IPS DF 6.9 (cell line): ENCODE measurements around the gene DPH1.

ENCODE experiments used
- DNase-seq: peaks from one replicate; pipeline ENCODE4 v3.0.0-alpha.2; 2013; ENCODE audit warnings: low read depth, low spot score
- H3K27ac ChIP-seq: one replicate; pipeline ENCODE4 v1.5.1; 2013; ENCODE audit warnings: low read length, control low read depth
- H3K27me3 ChIP-seq: 2 replicates; pipeline ENCODE4 v1.6.1; 2013; ENCODE audit warnings: mild to moderate bottlenecking, low read length; ENCODE audit not compliant: control insufficient read depth, insufficient read depth
- H3K36me3 ChIP-seq: 2 replicates; pipeline ENCODE4 v1.6.1; 2013; ENCODE audit warnings: low read length; ENCODE audit not compliant: control insufficient read depth, insufficient read depth
- H3K4me1 ChIP-seq: 2 replicates; pipeline ENCODE4 v1.6.1; 2013; ENCODE audit warnings: low read length; ENCODE audit not compliant: control insufficient read depth, insufficient read depth
- H3K4me3 ChIP-seq: 2 replicates; pipeline ENCODE4 v1.5.1; 2013; ENCODE audit warnings: mild to moderate bottlenecking, low read length
- H3K9me3 ChIP-seq: 2 replicates; pipeline ENCODE4 v1.6.1; 2013; ENCODE audit warnings: low read length, inconsistent platforms; ENCODE audit not compliant: control insufficient read depth, insufficient read depth
- WGBS: extraction: QIAGEN DNeasy Blood & Tissue Kit; methylation state at CpG from one replicate; pipeline ENCODE4 v1.1.7; 2013; ENCODE audit warnings: mixed read lengths, missing lambda C conversion rate; ENCODE audit not compliant: insufficient read length, insufficient coverage; 5-methylcytosine and 5-hydroxymethylcytosine counted together

Gene DPH1

DNA sequence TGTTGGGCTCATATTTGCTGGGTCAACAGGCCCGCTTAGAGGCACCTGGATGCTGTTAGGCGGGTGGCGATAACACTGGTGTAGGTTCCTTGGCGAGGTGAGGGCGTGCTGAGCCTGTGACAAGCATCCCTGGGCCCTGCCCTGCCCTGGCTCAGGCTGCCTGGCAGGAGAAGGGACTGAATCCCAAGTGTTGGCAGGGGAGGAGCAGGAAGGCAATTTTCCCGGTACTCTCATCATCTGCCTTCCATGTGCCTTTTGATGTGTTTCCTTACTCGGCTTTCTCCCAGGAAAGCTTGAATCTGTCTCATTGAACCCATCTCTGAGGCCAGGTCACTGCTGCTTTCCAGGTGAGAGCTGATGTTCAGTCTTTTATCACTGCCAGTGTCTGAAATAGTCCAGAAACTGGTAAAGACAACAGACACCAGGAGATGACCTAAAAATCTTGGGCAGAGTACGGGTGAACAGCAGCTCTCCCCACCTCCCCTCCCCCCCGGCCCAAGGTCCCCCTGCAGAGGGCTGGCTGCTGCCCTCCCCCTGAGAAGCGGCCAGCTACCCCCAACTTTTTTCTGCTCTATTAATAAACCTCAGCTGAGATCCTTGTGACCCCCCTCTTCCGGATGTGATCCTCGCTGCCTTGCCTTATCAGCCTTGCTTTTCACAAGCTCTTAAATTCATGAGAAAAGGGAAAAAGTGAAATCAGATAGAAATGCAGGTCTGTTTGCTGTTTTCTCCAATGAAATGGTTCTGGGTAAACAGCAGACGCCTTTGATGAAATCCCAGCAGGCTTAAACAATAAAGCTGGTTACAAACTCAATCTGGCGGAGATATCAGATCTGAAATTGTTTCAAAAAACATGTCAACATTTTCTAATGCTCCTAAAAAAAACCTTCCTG is 33.8 kb upstream of the DPH1 start:
- Histone ChIP-seq H3K9me3 (no peaks in the 10 kb centered on the region), H3K27me3 (peaks cover 3% of the 10 kb centered on the region), H3K36me3 (no peaks in the 10 kb centered on the region), H3K4me1 (no peaks in the 10 kb centered on the region; the same call in 1 of the 2 replicates), H3K4me3 (no peak overlapping the region), H3K27ac (no peak overlapping the region)
- DNase-seq: no peak
- WGBS: no CpG with 5 or more reads among the region's 14 CpGs

DNA sequence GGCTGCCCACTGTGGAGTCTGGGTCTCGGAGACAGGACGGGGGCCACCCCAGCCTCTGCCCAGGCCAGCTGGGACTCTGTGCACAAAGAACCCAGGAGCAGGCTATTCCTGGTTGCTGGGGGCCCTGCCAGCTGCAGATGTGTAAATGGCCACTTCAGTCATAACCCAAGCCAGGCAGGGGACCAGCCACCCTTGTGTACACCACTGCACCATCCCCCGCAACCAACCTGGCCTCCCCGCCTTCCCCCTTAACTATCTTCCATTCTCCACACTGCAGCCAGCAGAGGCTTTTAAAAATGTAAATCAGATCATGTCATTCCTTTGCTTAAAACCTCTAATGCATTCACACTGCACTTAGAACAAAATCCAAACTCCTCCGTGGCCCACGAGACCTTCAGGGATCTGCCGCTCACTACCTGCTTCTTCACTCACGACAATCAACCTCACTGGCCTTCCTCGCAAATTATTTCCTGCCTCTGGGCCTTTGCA is 33.1 kb upstream of the DPH1 start:
- Histone ChIP-seq H3K27me3 (peaks cover 3% of the 10 kb centered on the region), H3K9me3 (no peaks in the 10 kb centered on the region), H3K4me3 (no peak overlapping the region), H3K27ac (no peak overlapping the region), H3K4me1 (no peaks in the 10 kb centered on the region; the same call in 1 of the 2 replicates), H3K36me3 (no peaks in the 10 kb centered on the region)
- no peak for DNase-seq
- no CpG with 5 or more reads among the region's 9 CpGs for WGBS

DNA sequence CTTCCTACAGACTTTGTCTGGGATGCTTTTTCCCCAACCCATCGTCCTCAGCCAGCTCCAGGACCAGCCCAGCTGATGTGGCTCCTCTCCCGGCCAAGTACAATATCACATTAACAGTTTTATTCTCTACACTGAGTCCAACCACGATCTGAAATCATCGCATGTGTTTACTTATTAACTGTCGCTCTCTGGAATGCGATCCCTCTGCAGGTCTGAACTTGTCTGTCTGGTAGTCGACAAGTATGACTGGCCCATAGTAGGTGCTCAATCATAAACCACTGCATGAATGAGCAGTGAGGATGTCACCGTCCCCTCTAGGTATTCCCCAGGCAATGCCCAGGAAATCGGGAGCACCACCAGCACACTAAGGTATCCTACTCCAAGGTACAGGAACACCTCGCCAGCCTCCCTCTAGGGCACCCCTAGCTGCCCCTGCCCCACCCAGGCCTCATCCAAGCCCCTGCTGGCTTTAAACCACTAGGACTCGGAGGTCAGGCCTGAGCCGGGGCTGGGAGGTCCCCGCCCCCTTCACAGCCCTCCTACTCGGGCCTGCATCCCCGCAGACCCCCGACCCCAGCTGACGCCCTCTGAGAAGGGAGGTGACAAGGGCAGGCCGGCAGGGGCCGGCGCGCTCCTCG is 32.5 kb upstream of the DPH1 start:
- no peak for DNase-seq
- H3K27ac ChIP-seq: no peak overlapping the region
- H3K9me3 ChIP-seq: no peaks in the 10 kb centered on the region
- H3K27me3 ChIP-seq: peaks cover 3% of the 10 kb centered on the region
- no peaks in the 10 kb centered on the region for H3K36me3 ChIP-seq
- no CpG with 5 or more reads among the region's 22 CpGs for WGBS
- peak overlapping the region; percentile 53; the same call in 1 of the 2 replicates for H3K4me3 ChIP-seq
- H3K4me1 ChIP-seq: no peaks in the 10 kb centered on the region; the same call in 1 of the 2 replicates

DNA sequence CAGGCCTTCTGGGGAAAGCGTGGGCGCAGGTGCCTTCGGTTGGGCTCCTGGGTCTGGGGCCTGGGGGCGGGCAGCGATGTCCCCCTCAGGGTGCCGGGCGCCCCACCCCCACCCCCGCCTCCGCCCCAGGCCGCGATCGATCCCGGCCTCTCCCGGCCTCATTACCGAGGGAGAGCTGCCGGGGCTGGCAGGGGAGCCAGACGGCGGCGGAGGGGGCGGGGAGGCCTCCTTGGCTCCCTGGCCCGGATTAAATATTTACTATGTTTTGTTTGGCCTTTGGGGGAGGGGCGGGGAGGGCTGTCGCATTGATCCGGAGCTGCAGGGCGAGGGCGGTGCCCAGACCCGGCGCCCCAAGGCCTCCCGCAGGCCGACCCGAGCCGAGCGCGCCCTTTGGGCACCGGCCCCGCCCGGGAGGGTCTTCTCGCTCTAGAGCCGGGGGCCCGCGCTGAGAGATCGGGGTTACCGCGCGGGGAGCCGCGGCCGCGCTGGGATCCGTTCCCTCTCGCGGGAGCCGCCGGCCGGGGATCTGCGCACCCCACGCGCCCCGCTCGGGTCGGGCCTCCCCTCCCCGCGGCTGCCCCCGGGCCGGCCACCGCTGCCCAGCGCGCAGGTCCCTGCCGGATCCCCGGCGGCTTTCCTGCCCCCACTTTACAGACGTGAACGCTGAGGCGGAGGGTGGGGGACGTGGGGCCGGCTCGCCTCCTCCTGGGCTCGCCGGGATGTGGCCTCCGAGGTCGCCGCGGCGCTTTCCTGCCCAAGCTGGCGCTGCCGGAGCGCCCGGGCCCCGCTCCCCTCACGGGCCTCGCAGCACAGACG is 31.8 kb upstream of the DPH1 start:
- H3K36me3 ChIP-seq: no peaks in the 10 kb centered on the region
- WGBS: no CpG with 5 or more reads among the region's 92 CpGs
- no peaks in the 10 kb centered on the region for H3K9me3 ChIP-seq
- H3K4me1 ChIP-seq: no peaks in the 10 kb centered on the region; the same call in 1 of the 2 replicates
- peak overlapping the region; percentile 53; the same call in 1 of the 2 replicates for H3K4me3 ChIP-seq
- H3K27me3 ChIP-seq: peaks cover 3% of the 10 kb centered on the region
- no peak overlapping the region for H3K27ac ChIP-seq
- no peak for DNase-seq

DNA sequence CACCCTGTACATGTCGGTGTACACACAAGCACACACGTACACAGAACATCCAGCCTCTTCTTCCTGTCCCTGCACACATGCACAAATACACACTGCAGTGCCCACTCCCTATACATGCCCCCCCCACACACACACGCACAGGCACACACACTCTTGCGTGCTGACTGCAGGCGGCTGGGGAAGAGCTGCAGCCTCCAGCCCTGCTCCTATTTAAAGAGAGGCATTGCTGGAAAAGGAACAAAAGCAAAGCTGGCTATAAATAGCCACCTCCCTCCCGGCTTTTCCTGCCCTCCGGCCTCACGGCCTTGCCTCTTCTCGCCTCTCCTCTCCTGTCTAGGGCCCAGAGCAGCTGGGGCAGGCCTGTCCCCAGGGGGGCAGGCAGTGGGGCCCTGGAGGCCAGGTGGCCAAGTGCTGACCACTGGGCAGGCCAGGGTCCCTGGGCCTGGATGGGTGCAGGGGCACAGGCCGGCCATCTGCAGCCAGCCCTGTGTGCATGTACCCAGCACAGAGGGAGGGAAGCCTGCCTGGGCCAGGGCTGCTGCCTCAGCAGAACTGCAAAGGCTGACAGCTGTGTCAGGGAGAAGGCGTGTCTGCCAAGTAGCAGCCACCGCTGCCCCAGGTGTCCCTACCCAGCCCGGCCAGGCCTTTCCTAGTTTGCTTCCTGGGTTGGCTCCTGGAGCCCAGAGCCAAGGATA is 30.2 kb upstream of the DPH1 start:
- no peaks in the 10 kb centered on the region; the same call in 1 of the 2 replicates for H3K4me1 ChIP-seq

DNA sequence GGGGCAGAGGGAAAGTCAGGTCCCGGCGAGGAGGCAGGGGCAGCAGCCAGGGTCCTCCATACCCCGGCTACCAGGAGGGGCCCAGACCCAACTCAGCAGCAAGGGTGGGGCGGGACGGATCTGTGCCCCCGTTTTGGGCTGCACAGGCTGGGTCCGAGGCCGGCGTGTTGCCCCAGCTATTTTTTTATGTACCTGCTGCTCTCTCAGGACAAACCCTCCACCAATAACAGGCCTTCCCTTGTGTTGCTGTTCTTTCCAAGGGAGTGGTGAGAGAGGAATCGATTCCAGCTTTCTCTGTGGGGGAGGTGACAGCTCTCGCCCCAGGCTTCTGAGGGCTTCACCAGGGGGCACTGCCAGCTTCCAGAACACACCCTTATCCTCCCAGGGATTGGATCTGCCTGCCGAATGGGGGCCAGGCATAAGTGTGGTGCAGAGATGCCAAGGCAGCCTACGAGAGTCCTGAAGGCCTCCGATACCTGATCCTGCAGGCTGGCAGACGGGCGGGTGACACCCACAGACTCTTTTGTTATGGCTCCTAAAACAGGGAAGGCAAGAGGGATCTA is 27.1 kb upstream of the DPH1 start:
- Histone ChIP-seq H3K27me3 (peaks cover 3% of the 10 kb centered on the region), H3K9me3 (no peaks in the 10 kb centered on the region), H3K4me1 (no peaks in the 10 kb centered on the region; the same call in 1 of the 2 replicates), H3K27ac (no peak overlapping the region), H3K4me3 (no peak overlapping the region), H3K36me3 (no peaks in the 10 kb centered on the region)
- DNase-seq: no peak
- no CpG with 5 or more reads among the region's 16 CpGs for WGBS

More for the DNA sequence above, 30.2 kb upstream of the DPH1 start:
- Histone ChIP-seq H3K9me3 (no peaks in the 10 kb centered on the region), H3K27me3 (peaks cover 3% of the 10 kb centered on the region), H3K27ac (no peak overlapping the region), H3K36me3 (no peaks in the 10 kb centered on the region), H3K4me3 (no peak overlapping the region)
- WGBS: no CpG with 5 or more reads among the region's 13 CpGs
- DNase-seq: no peak

DNA sequence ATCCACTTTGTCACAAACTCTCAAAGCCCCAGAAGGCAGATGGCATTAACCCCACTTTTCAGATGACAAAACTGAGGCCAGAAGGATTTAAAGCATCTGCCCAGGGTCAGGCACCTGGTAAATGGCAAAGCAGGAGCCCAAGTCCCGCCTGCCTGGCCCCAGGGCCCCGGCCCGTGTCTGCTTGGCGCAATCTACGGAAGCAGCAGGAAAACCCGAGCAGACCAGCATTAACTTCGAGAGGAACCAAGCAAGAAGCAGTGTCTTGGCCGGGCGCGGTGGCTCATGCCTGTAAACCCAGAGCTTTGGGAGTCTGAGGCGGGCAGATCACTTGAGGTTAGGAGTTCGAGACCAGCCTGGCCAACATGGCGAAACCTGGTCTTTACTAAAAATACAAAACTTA is 26.4 kb upstream of the DPH1 start:
- no peak for DNase-seq
- WGBS: no CpG with 5 or more reads among the region's 13 CpGs
- Histone ChIP-seq H3K27me3 (peaks cover 3% of the 10 kb centered on the region), H3K27ac (no peak overlapping the region), H3K4me1 (no peaks in the 10 kb centered on the region; the same call in 1 of the 2 replicates), H3K9me3 (no peaks in the 10 kb centered on the region), H3K4me3 (no peak overlapping the region), H3K36me3 (no peaks in the 10 kb centered on the region)

DNA sequence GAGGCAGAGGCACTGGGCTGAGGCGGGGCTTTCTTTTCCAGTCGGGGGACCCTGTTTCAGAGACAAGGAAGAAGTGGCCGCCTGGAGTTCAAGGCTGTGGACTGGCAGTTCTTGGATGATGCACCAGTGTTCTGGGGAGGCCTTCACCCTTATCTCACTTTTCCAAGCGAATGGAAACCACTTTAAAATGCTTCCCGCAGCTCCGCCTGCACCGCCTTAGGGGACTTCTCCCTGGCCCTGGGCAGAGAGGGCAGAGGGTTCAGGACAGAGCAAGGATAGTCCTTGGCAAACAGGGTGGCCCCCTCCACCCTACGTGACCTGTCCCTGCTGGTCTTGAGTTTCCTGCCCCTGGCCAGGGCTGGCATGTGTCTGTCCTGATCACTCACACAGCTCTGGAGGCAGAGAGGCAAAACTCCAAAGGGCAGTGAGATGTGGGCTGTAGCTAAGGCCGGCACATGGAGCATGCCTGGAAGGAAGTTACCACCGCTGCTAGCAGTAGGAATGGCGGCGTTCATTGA is 25.5 kb upstream of the DPH1 start:
- Histone ChIP-seq H3K27me3 (no peaks in the 10 kb centered on the region), H3K36me3 (no peaks in the 10 kb centered on the region), H3K27ac (no peak overlapping the region), H3K4me1 (no peaks in the 10 kb centered on the region; the same call in 1 of the 2 replicates), H3K9me3 (no peaks in the 10 kb centered on the region), H3K4me3 (no peak overlapping the region)
- no peak for DNase-seq
- WGBS: no CpG with 5 or more reads among the region's 12 CpGs

DNA sequence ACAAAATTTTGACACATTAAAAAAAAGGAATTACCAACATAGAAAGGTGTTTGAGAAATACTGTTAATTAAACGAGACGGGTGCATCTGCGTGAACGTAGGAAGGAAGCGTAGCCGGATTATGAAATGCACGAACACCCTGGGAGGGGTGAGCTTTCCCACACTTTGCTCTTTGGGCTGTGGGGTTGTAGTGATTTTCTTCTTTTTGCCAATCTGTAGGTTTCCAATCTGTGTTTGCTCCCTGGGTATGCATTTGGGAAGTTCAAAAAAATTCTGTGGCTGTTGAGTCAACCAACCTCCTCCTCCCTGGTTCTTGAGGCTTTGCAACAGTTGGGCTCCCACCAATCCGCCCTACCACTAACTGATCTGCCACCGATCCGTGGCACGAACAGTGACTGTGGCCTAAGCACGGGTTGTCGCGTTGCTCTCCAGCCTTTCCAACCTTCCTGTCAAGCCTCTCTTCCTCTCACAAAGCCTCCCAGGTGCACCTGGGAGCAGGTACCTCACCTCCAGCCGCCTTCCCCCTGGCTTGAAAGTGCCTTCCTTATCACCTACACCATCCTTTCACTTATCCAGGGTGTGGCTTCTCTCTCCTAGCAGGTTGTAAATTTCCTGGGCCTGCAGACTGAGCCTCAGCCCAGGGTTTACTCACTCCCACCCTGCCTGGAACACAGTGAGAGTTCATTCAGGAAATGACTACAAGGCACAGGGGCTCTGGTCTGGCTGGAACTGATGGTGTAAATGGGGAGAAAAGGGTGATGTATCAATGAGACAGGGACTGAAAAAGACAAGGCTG is 21.4 kb upstream of the DPH1 start:
- H3K4me3 ChIP-seq: no peak overlapping the region
- no peak for DNase-seq
- H3K9me3 ChIP-seq: no peaks in the 10 kb centered on the region
- H3K4me1 ChIP-seq: peaks cover 1% of the 10 kb centered on the region; the same call in 1 of the 2 replicates
- WGBS: no CpG with 5 or more reads among the region's 15 CpGs
- H3K27ac ChIP-seq: no peak overlapping the region
- no peaks in the 10 kb centered on the region for H3K36me3 ChIP-seq
- H3K27me3 ChIP-seq: no peaks in the 10 kb centered on the region
